ENCODE results near the gene SUSD4. TPM values are rescaled to one million over a fixed set of nuclear protein-coding genes. Genes with fewer than 3 reads are reported as not detected.

SUSD4 gene
- total RNA-seq, 1 experiment from 2014 or later, result 3.5 TPM

GRCh38 chr1:223224465-223224864 is 139.5 kb downstream of the SUSD4 start:
- H3K18ac ChIP-seq (ENCODE audit: insufficient read length, low read depth, low read length), result no peak overlapping the region

More at GRCh38 chr1:223224465-223224864, 139.5 kb downstream of the SUSD4 start:
- no peaks in the 10 kb centered on the region for H3K9me3 ChIP-seq (ENCODE audit: control insufficient read depth, low read depth, low read length)
- no peak overlapping the region for H3K4me2 ChIP-seq (ENCODE audit: insufficient read depth, insufficient read length, low read length)
- no peak overlapping the region for H3K23ac ChIP-seq (ENCODE audit: insufficient read length, low read depth, low read length)
- H3K9ac ChIP-seq (ENCODE audit: extremely low read depth, insufficient read length, low read length), result no peak overlapping the region
- peaks cover 3 to 5% of the 10 kb centered on the region in 2 experiments; a peak in 3 of 5 replicates for H3K9me3 Mint-ChIP-seq
- H3K27me3 Mint-ChIP-seq (ENCODE audit: low read depth), result peaks cover 24% of the 10 kb centered on the region
- no peak overlapping the region for H3K27ac Mint-ChIP-seq
- H4K91ac ChIP-seq (ENCODE audit: insufficient read length, low read depth, low read length), result no peak overlapping the region
- no peaks in the 10 kb centered on the region; a peak in 3 of 7 replicates for H3K36me3 Mint-ChIP-seq (ENCODE audit: insufficient read depth in 1 of 3, low read depth in 3 of 3)
- WGBS (ENCODE audit: extremely low coverage, insufficient read length, low lambda C conversion rate), result no CpG with 5 or more reads among the region's 13 CpGs
- no peaks in the 10 kb centered on the region for H3K79me1 ChIP-seq (ENCODE audit: insufficient read depth, low read depth, low read length, poor library complexity, severe bottlenecking)
- no peak overlapping the region for H4K5ac ChIP-seq (ENCODE audit: insufficient read length, low read depth, low read length)
- H2AFZ ChIP-seq (ENCODE audit: low read length), result no peak overlapping the region
- no peaks in the 10 kb centered on the region for H3K79me2 ChIP-seq (ENCODE audit: insufficient read depth, low read length)
- H3K4me1 Mint-ChIP-seq, result no peaks in the 10 kb centered on the region
- H2BK15ac ChIP-seq (ENCODE audit: low read depth, low read length), result no peak overlapping the region
- no peaks in the 10 kb centered on the region for H3K27me3 ChIP-seq (ENCODE audit: insufficient read depth, low read length)
- no peak overlapping the region for H2BK12ac ChIP-seq (ENCODE audit: insufficient read length, low read depth, low read length)
- H3K56ac ChIP-seq (ENCODE audit: insufficient read length, low read depth, low read length), result no peak overlapping the region
- no peak overlapping the region for H3K27ac ChIP-seq (ENCODE audit: insufficient read length, low read depth, low read length)
- H2BK20ac ChIP-seq (ENCODE audit: low read depth, low read length, poor library complexity, severe bottlenecking), result no peak overlapping the region
- H3K4me3 Mint-ChIP-seq, result no peak overlapping the region
- no peak overlapping the region for H3K14ac ChIP-seq (ENCODE audit: insufficient read depth, low read length)
- no peak overlapping the region for H4K8ac ChIP-seq (replicated peaks; ENCODE audit: insufficient read length, low read depth, low read length)
- H3K4me1 ChIP-seq (ENCODE audit: insufficient read depth, low read length), result no peaks in the 10 kb centered on the region
- H3K4ac ChIP-seq (ENCODE audit: low read depth, low read length), result no peak overlapping the region
- H2AK5ac ChIP-seq (ENCODE audit: insufficient read length, low read length), result no peak overlapping the region
- TF ChIP-seq CTCF (conservative IDR thresholded peaks at IDR 0.05), result no peak
- no peak overlapping the region for H2BK5ac ChIP-seq (ENCODE audit: insufficient read length, low read length)
- DNase-seq, result peak; percentile 75
- no peak overlapping the region for H2BK120ac ChIP-seq (ENCODE audit: low read depth, low read length, poor library complexity, severe bottlenecking)
- H4K20me1 ChIP-seq (ENCODE audit: control insufficient read depth, insufficient read depth, insufficient read length), result no peaks in the 10 kb centered on the region
- no peaks in the 10 kb centered on the region for H3K23me2 ChIP-seq (ENCODE audit: insufficient read length, low read depth, low read length, poor library complexity, severe bottlenecking)
- H3T11ph ChIP-seq (ENCODE audit: low read length), result no peak overlapping the region
